IPS-18a (cell line): Measurements from ENCODE around the gene PCDHGB6.
"Not testable (repeated sequence)": the region's sequence is repeated elsewhere in the genome, so short reads cannot be mapped to it uniquely, and the experiment has no call there.

Experiments
- H3K27ac ChIP-seq: one replicate; pipeline ENCODE4 v1.5.1; 2013; ENCODE audit warnings: low read length
- H3K27me3 ChIP-seq: one replicate; pipeline ENCODE4 v1.6.1; 2013; ENCODE audit warnings: mild to moderate bottlenecking, low read length; ENCODE audit not compliant: control insufficient read depth, insufficient read depth
- H3K36me3 ChIP-seq: one replicate; pipeline ENCODE4 v1.6.1; 2013; ENCODE audit warnings: low read depth, low read length; ENCODE audit not compliant: control insufficient read depth
- H3K4me1 ChIP-seq: one replicate; pipeline ENCODE4 v1.6.1; 2013; ENCODE audit warnings: low read depth, low read length; ENCODE audit not compliant: control insufficient read depth
- H3K4me3 ChIP-seq: one replicate; pipeline ENCODE4 v1.5.1; 2013; ENCODE audit warnings: low read length
- H3K9ac ChIP-seq: one replicate; pipeline ENCODE4 v1.6.1; 2013; ENCODE audit warnings: mild to moderate bottlenecking, low read length, moderate library complexity
- H3K9me3 ChIP-seq: one replicate; pipeline ENCODE4 v1.6.1; 2013; ENCODE audit warnings: low read depth, low read length; ENCODE audit not compliant: control insufficient read depth

PCDHGB6 gene

DNA sequence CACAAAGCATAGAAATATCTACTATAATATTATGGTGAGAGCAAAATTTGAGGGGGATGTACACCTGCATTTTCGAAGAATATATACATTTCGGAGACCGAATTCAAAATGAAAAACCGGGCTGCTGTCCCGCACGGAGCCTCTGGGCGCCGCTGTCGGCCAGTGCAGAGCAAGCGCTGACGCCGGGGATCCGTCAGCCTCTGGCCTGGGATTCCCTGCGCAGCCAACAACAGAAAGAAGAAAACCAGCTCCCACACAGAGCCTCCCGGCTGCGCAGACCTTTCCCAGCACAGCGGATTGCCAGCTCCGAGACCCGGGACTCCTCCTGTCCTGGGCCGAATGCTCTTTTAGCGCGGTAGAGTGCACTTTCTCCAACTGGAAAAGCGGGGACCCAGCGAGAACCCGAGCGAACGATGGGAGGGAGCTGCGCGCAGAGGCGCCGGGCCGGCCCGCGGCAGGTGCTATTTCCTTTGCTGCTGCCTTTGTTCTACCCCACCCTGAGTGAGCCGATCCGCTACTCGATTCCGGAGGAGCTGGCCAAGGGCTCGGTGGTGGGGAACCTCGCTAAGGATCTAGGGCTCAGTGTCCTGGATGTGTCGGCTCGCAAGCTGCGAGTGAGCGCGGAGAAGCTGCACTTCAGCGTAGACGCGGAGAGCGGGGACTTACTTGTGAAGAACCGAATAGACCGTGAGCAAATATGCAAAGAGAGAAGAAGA, at the start of gene PCDHGB6:
TSS of gene PCDHGB6 (plus strand) at position 232 of the 716 bp plus-strand sequence. CDS start at position 414, 182 bp downstream.
- H3K27ac ChIP-seq, H3K4me1 ChIP-seq, H3K36me3 ChIP-seq, H3K9me3 ChIP-seq: not testable (repeated sequence)
- Histone ChIP-seq H3K4me3 (peak within 1 kb of the TSS; percentile 71), H3K27me3 (peaks cover 11% of the 10 kb centered on the region), H3K9ac (peak within 1 kb of the TSS; percentile 69)

DNA sequence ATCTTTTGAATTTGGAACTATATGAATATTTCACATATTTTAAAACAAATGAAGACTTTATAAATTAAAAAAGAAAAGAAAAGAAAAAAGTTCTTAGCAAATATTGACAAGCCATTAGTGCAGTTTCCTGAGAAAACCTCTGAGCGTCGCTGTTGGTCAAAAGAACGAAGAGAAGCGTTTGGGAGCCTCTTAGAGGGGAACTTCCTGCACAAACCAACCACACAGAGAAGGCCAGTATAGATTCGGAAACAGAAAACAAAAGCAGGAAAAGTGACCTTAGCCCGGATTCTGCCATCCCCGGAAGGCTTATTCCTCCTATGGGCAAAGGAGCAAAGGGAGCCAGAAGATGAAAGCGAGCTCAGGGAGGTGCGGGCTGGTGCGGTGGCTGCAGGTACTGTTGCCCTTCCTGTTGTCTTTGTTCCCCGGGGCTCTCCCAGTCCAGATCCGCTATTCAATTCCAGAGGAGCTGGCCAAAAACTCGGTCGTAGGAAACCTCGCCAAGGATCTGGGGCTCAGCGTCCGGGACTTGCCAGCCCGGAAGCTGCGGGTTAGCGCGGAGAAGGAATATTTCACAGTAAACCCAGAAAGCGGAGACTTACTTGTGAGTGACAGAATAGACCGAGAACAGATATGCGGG, 47.9 kb upstream of the PCDHGB6 start, which contains the start of gene PCDHGB2:
TSS of gene PCDHGB2 (plus strand) at position 205 of the 637 bp plus-strand sequence. CDS start at position 347, 142 bp downstream.
- Histone ChIP-seq H3K36me3 (no peaks in the 10 kb centered on the region), H3K4me3 (no peak within 1 kb of the TSS), H3K9ac (no peak within 1 kb of the TSS), H3K9me3 (peaks cover 29% of the 10 kb centered on the region), H3K27ac (no peak within 1 kb of the TSS), H3K4me1 (no peaks in the 10 kb centered on the region), H3K27me3 (no peaks in the 10 kb centered on the region)

DNA sequence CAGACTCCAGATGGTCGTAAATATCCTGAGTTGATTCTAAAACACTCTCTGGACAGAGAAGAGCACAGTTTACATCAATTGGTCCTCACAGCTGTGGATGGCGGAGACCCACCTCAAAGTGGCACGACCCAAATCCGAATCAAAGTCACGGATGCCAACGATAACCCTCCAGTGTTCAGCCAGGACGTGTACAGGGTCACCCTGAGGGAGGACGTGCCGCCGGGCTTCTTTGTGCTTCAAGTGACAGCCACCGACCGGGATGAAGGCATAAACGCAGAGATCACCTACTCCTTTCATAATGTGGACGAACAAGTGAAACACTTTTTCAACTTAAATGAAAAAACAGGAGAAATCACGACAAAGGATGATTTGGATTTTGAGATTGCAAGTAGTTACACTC, 47.1 kb upstream of the PCDHGB6 start:
- no peak overlapping the region for H3K4me3 ChIP-seq
- H3K9me3 ChIP-seq: peaks cover 34% of the 10 kb centered on the region
- no peak overlapping the region for H3K9ac ChIP-seq
- H3K27me3 ChIP-seq: no peaks in the 10 kb centered on the region
- H3K4me1 ChIP-seq: no peaks in the 10 kb centered on the region
- H3K36me3 ChIP-seq: no peaks in the 10 kb centered on the region
- no peak overlapping the region for H3K27ac ChIP-seq

DNA sequence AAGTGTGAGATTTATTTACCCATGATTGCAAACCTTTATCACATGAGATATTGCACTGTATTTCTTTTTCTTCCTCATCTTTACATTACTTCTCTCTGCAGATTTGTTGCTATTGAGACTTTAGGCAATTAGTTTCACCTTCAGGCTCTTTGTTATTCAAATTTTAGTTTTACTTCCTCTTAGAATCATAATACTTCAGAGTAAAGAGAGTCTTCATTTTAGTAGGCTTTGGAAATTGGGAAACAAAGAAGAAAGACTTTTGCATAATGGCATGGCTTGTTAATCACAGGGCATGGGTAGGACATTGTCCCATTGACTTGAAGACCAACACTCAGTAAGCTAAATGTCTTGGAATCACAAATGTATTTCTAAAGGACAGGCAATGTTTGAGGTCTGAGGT, 45.1 kb upstream of the PCDHGB6 start:
- H3K4me3 ChIP-seq: no peak overlapping the region
- H3K27ac ChIP-seq: no peak overlapping the region
- H3K27me3 ChIP-seq: no peaks in the 10 kb centered on the region
- no peak overlapping the region for H3K9ac ChIP-seq
- no peaks in the 10 kb centered on the region for H3K4me1 ChIP-seq
- H3K9me3 ChIP-seq: peaks cover 38% of the 10 kb centered on the region
- no peaks in the 10 kb centered on the region for H3K36me3 ChIP-seq

DNA sequence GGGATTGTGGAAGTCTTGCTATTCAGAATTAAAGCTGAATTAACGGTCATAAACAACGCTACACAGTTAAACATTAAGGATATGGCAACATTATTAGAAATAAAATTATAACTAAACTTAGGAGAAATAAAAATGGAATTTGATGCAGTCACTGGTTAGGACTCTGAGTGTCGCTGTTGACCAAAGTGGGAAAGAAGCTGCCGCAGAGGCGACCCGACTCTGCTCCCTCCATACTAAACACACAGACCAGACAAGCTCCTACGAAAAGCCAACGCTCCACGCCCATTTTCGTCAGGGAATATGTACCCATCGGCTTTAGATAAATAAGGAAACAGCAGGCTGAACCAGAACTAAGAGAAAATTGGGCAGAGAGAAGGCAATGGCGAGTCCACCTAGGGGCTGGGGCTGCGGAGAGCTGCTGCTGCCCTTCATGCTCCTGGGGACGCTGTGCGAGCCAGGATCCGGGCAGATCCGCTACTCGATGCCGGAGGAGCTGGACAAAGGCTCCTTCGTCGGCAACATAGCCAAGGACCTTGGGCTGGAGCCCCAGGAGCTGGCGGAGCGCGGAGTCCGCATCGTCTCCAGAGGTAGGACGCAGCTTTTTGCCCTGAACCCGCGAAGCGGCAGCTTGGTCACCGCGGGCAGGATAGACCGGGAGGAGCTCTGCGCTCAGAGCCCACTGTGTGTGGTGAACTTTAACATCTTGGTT, 43.7 kb upstream of the PCDHGB6 start, which contains the start of gene PCDHGA5:
TSS of gene PCDHGA5 (plus strand) at position 211 of the 709 bp plus-strand sequence. CDS start at position 380, 169 bp downstream.
- H3K9me3 ChIP-seq: peaks cover 35% of the 10 kb centered on the region
- H3K36me3 ChIP-seq: no peaks in the 10 kb centered on the region
- no peaks in the 10 kb centered on the region for H3K4me1 ChIP-seq
- H3K4me3 ChIP-seq: no peak within 1 kb of the TSS
- H3K27me3 ChIP-seq: no peaks in the 10 kb centered on the region
- H3K9ac ChIP-seq: no peak within 1 kb of the TSS
- H3K27ac ChIP-seq: no peak within 1 kb of the TSS

DNA sequence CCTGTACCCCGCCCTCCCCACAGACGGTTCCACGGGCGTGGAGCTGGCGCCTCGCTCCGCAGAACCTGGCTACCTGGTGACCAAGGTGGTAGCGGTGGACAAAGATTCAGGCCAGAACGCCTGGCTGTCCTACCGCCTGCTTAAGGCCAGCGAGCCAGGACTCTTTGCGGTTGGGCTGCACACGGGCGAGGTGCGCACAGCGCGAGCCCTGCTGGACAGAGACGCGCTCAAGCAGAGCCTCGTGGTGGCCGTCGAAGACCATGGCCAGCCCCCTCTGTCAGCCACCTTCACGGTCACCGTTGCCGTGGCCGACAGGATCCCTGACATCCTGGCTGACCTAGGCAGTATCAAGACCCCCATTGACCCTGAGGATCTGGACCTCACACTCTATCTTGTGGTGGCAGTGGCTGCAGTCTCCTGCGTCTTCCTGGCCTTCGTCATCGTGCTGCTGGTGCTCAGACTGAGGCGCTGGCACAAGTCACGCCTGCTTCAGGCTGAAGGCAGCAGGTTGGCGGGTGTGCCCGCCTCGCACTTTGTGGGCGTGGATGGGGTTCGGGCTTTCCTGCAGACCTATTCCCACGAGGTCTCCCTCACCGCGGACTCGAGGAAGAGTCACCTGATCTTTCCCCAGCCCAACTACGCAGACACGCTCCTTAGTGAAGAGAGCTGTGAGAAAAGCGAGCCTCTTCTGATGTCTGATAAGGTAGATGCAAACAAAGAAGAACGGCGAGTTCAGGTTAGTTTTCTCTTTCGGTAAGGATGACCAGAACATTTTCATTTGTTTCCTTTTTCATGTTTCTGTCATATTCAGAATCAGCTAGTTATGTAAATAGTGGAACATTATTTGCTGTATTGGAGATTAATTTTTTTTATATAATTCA, 41.6 kb upstream of the PCDHGB6 start:
- Histone ChIP-seq H3K4me1 (no peaks in the 10 kb centered on the region), H3K9ac (no peak overlapping the region), H3K9me3 (peaks cover 25% of the 10 kb centered on the region), H3K4me3 (no peak overlapping the region), H3K27ac (no peak overlapping the region), H3K27me3 (no peaks in the 10 kb centered on the region), H3K36me3 (no peaks in the 10 kb centered on the region)

DNA sequence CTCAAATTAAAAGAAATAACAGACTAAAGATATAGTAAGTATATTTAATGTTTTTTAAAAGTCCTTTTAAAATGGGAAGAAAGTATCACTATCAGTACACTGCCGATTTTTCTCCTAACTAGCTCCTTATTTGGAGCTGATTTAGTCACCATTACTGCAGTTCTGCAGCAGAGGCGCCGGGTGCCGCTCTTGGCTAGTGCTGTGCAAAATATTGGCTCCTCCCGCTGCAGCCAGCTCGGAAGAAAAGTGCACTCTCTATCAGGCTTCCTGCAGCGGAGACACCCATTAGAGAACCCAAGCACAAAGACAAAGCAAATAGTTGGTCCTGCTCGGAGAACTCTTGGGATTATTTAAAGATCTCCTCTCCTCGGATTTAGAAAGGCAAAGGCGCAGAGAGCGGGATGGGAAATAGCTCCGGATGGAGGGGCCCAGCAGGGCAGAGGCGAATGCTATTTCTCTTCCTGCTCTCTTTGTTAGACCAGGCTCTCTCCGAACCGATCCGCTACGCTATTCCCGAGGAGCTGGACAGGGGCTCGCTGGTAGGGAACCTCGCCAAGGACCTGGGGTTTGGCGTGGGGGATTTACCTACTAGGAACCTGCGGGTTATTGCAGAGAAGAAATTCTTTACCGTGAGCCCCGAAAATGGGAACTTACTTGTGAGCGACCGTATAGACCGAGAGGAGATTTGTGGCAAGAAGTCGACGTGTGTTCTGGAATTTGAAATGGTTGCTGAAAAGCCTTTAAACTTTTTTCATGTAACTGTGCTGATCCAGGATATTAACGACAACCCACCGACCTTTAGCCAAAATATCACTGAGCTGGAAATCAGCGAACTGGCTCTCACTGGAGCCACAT, 37.6 kb upstream of the PCDHGB6 start, which contains the start of gene PCDHGB3:
TSS of gene PCDHGB3 (plus strand) at position 249 of the 855 bp plus-strand sequence. CDS start at position 402, 153 bp downstream.
- Histone ChIP-seq H3K9ac (no peak within 1 kb of the TSS), H3K9me3 (peaks cover 26% of the 10 kb centered on the region), H3K4me1 (no peaks in the 10 kb centered on the region), H3K27me3 (no peaks in the 10 kb centered on the region), H3K27ac (no peak within 1 kb of the TSS), H3K4me3 (no peak within 1 kb of the TSS), H3K36me3 (no peaks in the 10 kb centered on the region)

DNA sequence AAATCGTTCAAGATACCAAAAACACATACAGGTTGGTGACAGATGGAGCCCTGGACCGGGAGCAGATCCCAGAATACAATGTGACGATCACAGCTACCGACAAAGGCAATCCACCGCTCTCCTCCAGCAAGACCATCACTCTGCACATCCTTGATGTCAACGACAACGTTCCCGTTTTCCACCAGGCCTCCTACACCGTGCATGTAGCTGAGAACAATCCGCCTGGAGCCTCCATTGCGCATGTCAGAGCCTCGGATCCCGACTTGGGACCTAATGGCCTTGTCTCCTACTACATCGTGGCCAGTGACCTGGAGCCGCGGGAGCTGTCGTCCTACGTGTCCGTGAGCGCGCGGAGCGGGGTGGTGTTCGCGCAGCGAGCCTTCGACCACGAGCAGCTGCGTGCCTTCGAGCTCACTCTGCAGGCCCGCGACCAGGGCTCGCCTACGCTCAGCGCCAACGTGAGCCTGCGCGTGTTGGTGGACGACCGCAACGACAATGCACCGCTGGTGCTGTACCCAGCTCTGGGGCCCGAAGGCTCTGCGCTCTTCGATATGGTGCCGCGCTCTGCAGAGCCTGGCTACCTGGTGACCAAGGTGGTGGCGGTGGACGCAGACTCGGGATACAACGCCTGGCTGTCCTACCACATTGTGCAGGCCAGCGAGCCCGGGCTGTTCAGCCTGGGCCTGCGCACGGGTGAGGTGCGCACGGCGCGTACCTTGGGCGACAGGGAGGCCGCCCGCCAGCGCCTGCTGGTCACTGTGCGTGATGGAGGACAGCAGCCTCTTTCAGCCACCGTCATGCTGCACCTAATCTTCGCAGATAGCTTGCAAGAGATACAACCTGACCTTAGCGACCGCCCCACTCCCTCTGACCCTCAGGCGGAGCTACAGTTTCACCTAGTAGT, 36.0 kb upstream of the PCDHGB6 start:
- Histone ChIP-seq H3K27me3 (no peaks in the 10 kb centered on the region), H3K9me3 (peaks cover 17% of the 10 kb centered on the region), H3K27ac (no peak overlapping the region), H3K4me3 (no peak overlapping the region), H3K36me3 (no peaks in the 10 kb centered on the region), H3K4me1 (no peaks in the 10 kb centered on the region), H3K9ac (no peak overlapping the region)

DNA sequence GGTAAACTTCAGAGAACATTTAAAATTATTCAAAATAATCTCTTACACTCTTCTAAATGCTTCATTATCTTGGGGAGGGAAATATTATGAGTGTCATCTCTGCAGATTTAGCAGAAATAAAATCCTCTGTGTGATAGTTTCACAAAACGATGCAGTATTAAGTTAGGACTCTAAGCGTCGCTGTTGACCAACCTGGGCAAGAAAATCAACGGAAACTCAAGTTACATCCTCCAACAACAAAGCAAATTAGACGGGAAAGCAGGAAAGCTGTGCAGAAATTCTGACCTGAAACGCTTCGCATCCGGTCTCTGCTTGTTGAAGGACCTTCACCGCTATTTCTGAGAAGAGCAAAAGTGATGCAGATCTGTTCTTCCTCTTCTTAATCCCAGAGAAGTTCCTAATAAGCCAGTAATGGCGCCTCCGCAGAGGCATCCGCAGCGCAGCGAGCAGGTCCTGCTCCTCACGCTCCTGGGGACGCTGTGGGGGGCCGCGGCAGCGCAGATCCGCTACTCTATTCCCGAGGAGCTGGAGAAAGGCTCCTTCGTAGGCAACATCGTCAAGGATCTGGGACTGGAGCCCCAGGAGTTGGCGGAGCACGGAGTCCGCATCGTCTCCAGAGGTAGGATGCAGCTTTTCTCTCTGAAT, 34.0 kb upstream of the PCDHGB6 start, which contains the start of gene PCDHGA6:
TSS of gene PCDHGA6 (plus strand) at position 219 of the 645 bp plus-strand sequence. CDS start at position 412, 193 bp downstream.
- Histone ChIP-seq H3K4me1 (no peaks in the 10 kb centered on the region), H3K9ac (no peak within 1 kb of the TSS), H3K36me3 (no peaks in the 10 kb centered on the region), H3K4me3 (no peak within 1 kb of the TSS), H3K27me3 (no peaks in the 10 kb centered on the region), H3K27ac (no peak within 1 kb of the TSS), H3K9me3 (peaks cover 13% of the 10 kb centered on the region)
